ENCODE results near the gene MYLK. TPM values are rescaled to one million over a fixed set of nuclear protein-coding genes. Genes with fewer than 3 reads are reported as not detected.

MYLK gene
- total and polyA plus RNA-seq, 4 donors: 17.0 to 47.7 (median 31.1) TPM

- Histone ChIP-seq H3K9me3 (ENCODE audit: control insufficient read depth, insufficient read depth, low read length) (no peaks in the 10 kb centered on the region), H3K27me3 (ENCODE audit: control insufficient read depth, insufficient read depth, low read length) (no peaks in the 10 kb centered on the region), H3K27ac (ENCODE audit: low read depth, low read length) (no peak overlapping the region), H3K36me3 (ENCODE audit: control insufficient read depth, insufficient read depth, low read length) (no peaks in the 10 kb centered on the region), H3K4me3 (ENCODE audit: low read depth, low read length) (no peak overlapping the region), H3K4me1 (ENCODE audit: control insufficient read depth, insufficient read depth, low read length) (no peaks in the 10 kb centered on the region)
- no peak for DNase-seq (ENCODE audit: low read depth in 4 of 6, low spot score in 6 of 6)
- 94% methylated on average over 4 of the region's 8 CpGs for WGBS (ENCODE audit: insufficient coverage)
Measured at GRCh38 chr3:123861081-123861836, 22.9 kb downstream of the MYLK start.

GRCh38 chr3:123859177-123859576 lies 25.0 kb downstream of the MYLK start:
- Histone ChIP-seq H3K27me3 (ENCODE audit: control insufficient read depth, insufficient read depth, low read length) (no peaks in the 10 kb centered on the region), H3K36me3 (ENCODE audit: control insufficient read depth, insufficient read depth, low read length) (no peaks in the 10 kb centered on the region), H3K4me3 (ENCODE audit: low read depth, low read length) (no peak overlapping the region), H3K27ac (ENCODE audit: low read depth, low read length) (no peak overlapping the region), H3K9me3 (ENCODE audit: control insufficient read depth, insufficient read depth, low read length) (no peaks in the 10 kb centered on the region), H3K4me1 (ENCODE audit: control insufficient read depth, insufficient read depth, low read length) (no peaks in the 10 kb centered on the region)
- no CpG with 5 or more reads among the region's 1 CpG for WGBS (ENCODE audit: insufficient coverage)
- DNase-seq (ENCODE audit: low read depth in 4 of 6, low spot score in 6 of 6): no peak

GRCh38 chr3:123854905-123855304 lies 29.2 kb downstream of the MYLK start:
- Histone ChIP-seq H3K9me3 (ENCODE audit: control insufficient read depth, insufficient read depth, low read length) (no peaks in the 10 kb centered on the region), H3K27ac (ENCODE audit: low read depth, low read length) (no peak overlapping the region), H3K4me1 (ENCODE audit: control insufficient read depth, insufficient read depth, low read length) (no peaks in the 10 kb centered on the region), H3K4me3 (ENCODE audit: low read depth, low read length) (no peak overlapping the region), H3K36me3 (ENCODE audit: control insufficient read depth, insufficient read depth, low read length) (no peaks in the 10 kb centered on the region), H3K27me3 (ENCODE audit: control insufficient read depth, insufficient read depth, low read length) (no peaks in the 10 kb centered on the region)
- DNase-seq (ENCODE audit: low read depth in 4 of 6, low spot score in 6 of 6): no peak
- WGBS (ENCODE audit: insufficient coverage): no CpG with 5 or more reads among the region's 2 CpGs

- WGBS (ENCODE audit: insufficient coverage): no CpG with 5 or more reads among the region's 2 CpGs
Measured at GRCh38 chr3:123853686-123854372, 30.3 kb downstream of the MYLK start.

GRCh38 chr3:123847209-123847608 lies 36.9 kb downstream of the MYLK start:
- no CpG with 5 or more reads among the region's 1 CpG for WGBS (ENCODE audit: insufficient coverage)
- H3K4me3 ChIP-seq (ENCODE audit: low read depth, low read length): no peak overlapping the region
- DNase-seq (ENCODE audit: low read depth in 4 of 6, low spot score in 6 of 6): no peak

More at GRCh38 chr3:123853686-123854372, 30.3 kb downstream of the MYLK start:
- no peak for DNase-seq (ENCODE audit: low read depth in 4 of 6, low spot score in 6 of 6)
- no peaks in the 10 kb centered on the region for H3K4me1 ChIP-seq (ENCODE audit: control insufficient read depth, insufficient read depth, low read length)
- H3K27me3 ChIP-seq (ENCODE audit: control insufficient read depth, insufficient read depth, low read length): no peaks in the 10 kb centered on the region
- peaks cover 2% of the 10 kb centered on the region for H3K9me3 ChIP-seq (ENCODE audit: control insufficient read depth, insufficient read depth, low read length)
- H3K27ac ChIP-seq (ENCODE audit: low read depth, low read length): no peak overlapping the region
- H3K36me3 ChIP-seq (ENCODE audit: control insufficient read depth, insufficient read depth, low read length): no peaks in the 10 kb centered on the region
- no peak overlapping the region for H3K4me3 ChIP-seq (ENCODE audit: low read depth, low read length)

GRCh38 chr3:123843668-123844067 lies 40.5 kb downstream of the MYLK start:
- peak in 2 of 6 donors; percentile 36 to 54 for DNase-seq (ENCODE audit: low read depth in 4 of 6, low spot score in 6 of 6)
- Histone ChIP-seq H3K27me3 (ENCODE audit: control insufficient read depth, insufficient read depth, low read length) (no peaks in the 10 kb centered on the region), H3K4me3 (ENCODE audit: low read depth, low read length) (no peak overlapping the region), H3K36me3 (ENCODE audit: control insufficient read depth, insufficient read depth, low read length) (no peaks in the 10 kb centered on the region), H3K27ac (ENCODE audit: low read depth, low read length) (no peak overlapping the region), H3K4me1 (ENCODE audit: control insufficient read depth, insufficient read depth, low read length) (no peaks in the 10 kb centered on the region), H3K9me3 (ENCODE audit: control insufficient read depth, insufficient read depth, low read length) (peaks cover 11% of the 10 kb centered on the region)

More at GRCh38 chr3:123847209-123847608, 36.9 kb downstream of the MYLK start:
- Histone ChIP-seq H3K36me3 (ENCODE audit: control insufficient read depth, insufficient read depth, low read length) (no peaks in the 10 kb centered on the region), H3K9me3 (ENCODE audit: control insufficient read depth, insufficient read depth, low read length) (peaks cover 14% of the 10 kb centered on the region), H3K4me1 (ENCODE audit: control insufficient read depth, insufficient read depth, low read length) (no peaks in the 10 kb centered on the region), H3K27me3 (ENCODE audit: control insufficient read depth, insufficient read depth, low read length) (no peaks in the 10 kb centered on the region), H3K27ac (ENCODE audit: low read depth, low read length) (no peak overlapping the region)

GRCh38 chr3:123842711-123843110 lies 41.4 kb downstream of the MYLK start:
- Histone ChIP-seq H3K27ac (ENCODE audit: low read depth, low read length) (no peak overlapping the region), H3K36me3 (ENCODE audit: control insufficient read depth, insufficient read depth, low read length) (no peaks in the 10 kb centered on the region), H3K4me1 (ENCODE audit: control insufficient read depth, insufficient read depth, low read length) (no peaks in the 10 kb centered on the region), H3K4me3 (ENCODE audit: low read depth, low read length) (no peak overlapping the region), H3K9me3 (ENCODE audit: control insufficient read depth, insufficient read depth, low read length) (peaks cover 8% of the 10 kb centered on the region), H3K27me3 (ENCODE audit: control insufficient read depth, insufficient read depth, low read length) (no peaks in the 10 kb centered on the region)
- DNase-seq (ENCODE audit: low read depth in 4 of 6, low spot score in 6 of 6): no peak
- 100% methylated on average over 3 of the region's 4 CpGs for WGBS (ENCODE audit: insufficient coverage)

GRCh38 chr3:123841476-123842238 lies 42.5 kb downstream of the MYLK start:
- Histone ChIP-seq H3K4me3 (ENCODE audit: low read depth, low read length) (no peak overlapping the region), H3K27ac (ENCODE audit: low read depth, low read length) (no peak overlapping the region), H3K9me3 (ENCODE audit: control insufficient read depth, insufficient read depth, low read length) (peaks cover 2% of the 10 kb centered on the region), H3K36me3 (ENCODE audit: control insufficient read depth, insufficient read depth, low read length) (no peaks in the 10 kb centered on the region), H3K27me3 (ENCODE audit: control insufficient read depth, insufficient read depth, low read length) (no peaks in the 10 kb centered on the region), H3K4me1 (ENCODE audit: control insufficient read depth, insufficient read depth, low read length) (no peaks in the 10 kb centered on the region)
- no peak for DNase-seq (ENCODE audit: low read depth in 4 of 6, low spot score in 6 of 6)
- 90% methylated on average over 1 of the region's 1 CpG for WGBS (ENCODE audit: insufficient coverage)

- WGBS (ENCODE audit: insufficient coverage): 100% methylated on average over 1 of the region's 2 CpGs
- Histone ChIP-seq H3K27ac (ENCODE audit: low read depth, low read length) (no peak overlapping the region), H3K4me3 (ENCODE audit: low read depth, low read length) (no peak overlapping the region), H3K4me1 (ENCODE audit: control insufficient read depth, insufficient read depth, low read length) (no peaks in the 10 kb centered on the region), H3K9me3 (ENCODE audit: control insufficient read depth, insufficient read depth, low read length) (peaks cover 2% of the 10 kb centered on the region), H3K27me3 (ENCODE audit: control insufficient read depth, insufficient read depth, low read length) (no peaks in the 10 kb centered on the region), H3K36me3 (ENCODE audit: control insufficient read depth, insufficient read depth, low read length) (no peaks in the 10 kb centered on the region)
- no peak for DNase-seq (ENCODE audit: low read depth in 4 of 6, low spot score in 6 of 6)
Measured at GRCh38 chr3:123840961-123841360, 43.2 kb downstream of the MYLK start.

All from spinal cord (tissue), 10 donors.